ENCODE results near the gene SPOCD1.

Gene SPOCD1

DNA sequence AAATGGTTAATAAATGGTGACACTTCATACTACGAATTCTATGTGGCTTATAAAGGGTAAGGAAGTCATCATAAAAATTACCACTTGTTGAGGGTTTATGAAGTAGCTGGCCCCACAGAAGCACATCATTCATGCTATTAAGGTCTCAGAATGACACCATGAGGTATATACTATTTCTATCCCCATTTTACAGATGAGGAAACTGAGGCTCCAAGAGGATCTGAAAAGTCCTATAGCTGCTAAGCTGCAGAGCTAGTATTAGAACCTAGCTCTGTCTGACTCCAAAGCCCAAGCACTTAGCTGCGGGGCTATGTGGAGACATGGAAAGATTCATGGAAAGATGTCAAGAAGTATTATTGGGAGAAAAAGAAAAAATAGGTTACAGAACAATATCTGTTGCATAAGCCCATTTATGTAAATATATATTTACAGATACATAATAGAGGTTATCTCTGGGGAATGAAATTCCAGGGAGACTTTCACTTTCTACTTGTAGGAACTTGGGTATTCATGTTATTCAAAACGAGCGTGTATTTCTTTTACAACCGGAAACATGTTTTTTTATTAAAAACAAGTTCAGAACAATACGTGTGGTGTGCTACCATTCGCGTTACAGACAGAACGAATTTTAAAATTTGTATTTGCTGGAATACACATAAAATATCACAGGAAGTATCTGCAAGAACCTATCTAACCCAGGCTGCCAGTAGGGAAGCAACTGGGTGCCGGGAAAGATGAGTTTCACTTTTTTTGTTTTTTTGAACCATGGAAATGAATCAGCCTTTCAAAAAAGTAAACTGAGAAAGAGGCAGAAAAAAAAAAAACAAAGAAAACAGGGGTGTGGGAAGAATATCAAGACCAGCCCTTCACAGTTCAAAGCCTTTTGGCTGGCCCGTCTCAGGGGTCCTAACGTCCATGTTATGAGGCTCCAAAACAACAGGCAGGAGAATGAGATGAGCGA is 13.4 kb downstream of the SPOCD1 start:
- DNase-seq (ENCODE audit: extremely low spot score, insufficient read length, low read depth): no peak
- FAIRE-seq: no peak

DNA sequence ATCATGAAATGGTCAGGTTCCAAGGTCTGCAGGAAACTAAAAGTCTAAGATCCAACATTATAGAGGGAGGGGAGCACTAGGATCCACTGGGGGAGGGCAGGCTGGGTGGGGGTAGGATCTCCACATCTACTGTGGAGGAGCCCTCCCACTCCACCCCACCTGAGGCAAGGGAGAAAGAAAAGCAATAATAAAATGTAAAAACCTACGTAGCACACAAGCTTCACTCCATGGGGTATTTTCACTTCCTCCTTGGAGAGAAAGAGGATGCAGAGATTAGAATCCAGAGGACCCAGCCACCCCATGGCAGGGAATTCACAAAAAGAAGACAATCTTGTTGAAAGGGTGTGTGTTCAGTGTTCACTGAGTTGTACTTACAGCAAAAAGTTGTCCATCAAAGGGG is 14.4 kb downstream of the SPOCD1 start:
- DNase-seq (ENCODE audit: extremely low spot score, insufficient read length, low read depth) (no peak), FAIRE-seq (no peak)

DNA sequence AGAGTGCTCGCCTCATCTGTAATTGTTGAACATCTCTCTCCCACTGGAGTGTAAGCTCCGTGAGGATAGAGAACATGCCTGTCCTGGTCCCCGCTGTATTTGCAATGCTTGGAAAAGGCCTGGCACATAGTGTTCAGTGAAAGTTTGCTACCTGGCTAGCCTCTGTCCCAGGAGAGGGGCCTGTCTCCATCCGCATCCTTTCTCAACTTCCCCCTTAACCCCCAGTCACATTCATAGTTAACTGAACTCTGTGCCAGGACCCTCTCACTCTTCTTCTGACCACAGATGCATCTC is 15.2 kb downstream of the SPOCD1 start:
- FAIRE-seq (no peak), DNase-seq (ENCODE audit: extremely low spot score, insufficient read length, low read depth) (no peak)

DNA sequence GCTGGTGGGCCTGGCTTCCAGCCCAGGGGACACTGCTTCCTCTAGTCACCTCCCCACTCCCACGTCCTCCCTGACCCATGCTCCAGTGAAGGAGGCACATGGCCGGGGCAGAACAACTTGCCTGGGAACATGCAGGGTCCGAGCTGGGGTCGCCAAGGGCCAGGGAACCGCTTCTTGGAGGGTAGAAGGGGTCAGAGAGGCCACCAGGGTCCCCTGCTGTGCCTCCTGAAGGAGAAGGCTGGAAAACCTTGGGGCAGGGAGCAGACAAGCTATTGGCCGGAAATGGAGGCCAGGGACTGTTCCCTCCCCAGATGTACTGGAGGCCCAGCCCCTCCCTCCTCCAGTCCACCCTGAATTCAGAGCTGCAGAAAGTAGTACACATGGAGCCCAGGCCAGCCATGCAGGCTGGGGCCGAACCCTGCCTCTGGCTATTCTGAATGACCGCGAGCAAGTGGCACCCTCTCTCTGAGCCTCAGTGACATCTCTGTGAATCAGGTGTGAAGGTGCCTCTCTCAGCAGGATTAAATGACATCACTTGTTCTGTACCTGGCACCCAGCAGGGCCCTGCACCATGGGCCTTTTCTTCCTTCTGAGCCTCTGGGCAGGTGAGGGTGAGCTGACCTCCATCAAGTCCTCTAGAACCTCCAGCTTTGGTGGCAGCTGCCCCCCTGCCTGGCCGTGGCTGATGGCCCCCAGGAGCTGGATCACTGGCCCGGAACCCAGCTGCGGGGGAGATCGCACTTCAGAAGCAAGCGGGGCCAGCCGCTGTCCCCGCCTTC is 15.7 kb downstream of the SPOCD1 start:
- FAIRE-seq (no peak), DNase-seq (ENCODE audit: extremely low spot score, insufficient read length, low read depth) (no peak)

DNA sequence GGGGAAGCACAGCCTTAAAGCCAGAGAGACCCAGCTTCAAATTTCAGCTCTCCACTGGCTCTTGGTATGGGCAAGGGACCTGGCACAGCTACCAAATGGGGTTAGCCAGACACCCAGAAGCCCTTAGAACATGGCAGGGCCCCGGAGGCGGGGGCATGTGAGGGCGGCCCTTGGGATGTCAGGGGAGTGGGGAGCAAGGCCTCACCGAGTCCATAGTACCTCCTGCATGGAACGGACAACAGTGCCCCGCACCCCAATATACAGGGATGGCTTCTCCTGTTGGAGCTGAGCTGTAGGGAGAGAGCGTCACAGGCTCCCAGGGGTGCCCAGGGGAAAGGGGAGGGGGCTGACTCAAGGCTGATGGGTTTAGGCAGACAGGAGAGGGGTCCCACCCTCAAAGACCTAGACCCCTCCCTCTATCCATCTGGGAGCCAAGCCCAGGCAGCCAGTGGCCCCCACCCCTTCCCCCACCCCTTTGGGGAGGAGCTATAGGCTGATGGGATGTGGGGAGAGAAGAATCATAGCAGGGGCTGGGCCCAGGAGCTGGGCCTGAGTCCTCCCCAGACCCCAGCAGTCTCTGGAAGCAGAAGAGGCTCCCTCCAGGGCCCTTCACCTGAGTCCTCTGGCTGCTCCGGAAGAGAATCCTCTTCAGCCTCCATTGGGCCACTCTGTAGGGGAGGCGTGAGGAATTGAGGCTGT is 16.5 kb downstream of the SPOCD1 start:
- DNase-seq (ENCODE audit: extremely low spot score, insufficient read length, low read depth): no peak
- FAIRE-seq: no peak

DNA sequence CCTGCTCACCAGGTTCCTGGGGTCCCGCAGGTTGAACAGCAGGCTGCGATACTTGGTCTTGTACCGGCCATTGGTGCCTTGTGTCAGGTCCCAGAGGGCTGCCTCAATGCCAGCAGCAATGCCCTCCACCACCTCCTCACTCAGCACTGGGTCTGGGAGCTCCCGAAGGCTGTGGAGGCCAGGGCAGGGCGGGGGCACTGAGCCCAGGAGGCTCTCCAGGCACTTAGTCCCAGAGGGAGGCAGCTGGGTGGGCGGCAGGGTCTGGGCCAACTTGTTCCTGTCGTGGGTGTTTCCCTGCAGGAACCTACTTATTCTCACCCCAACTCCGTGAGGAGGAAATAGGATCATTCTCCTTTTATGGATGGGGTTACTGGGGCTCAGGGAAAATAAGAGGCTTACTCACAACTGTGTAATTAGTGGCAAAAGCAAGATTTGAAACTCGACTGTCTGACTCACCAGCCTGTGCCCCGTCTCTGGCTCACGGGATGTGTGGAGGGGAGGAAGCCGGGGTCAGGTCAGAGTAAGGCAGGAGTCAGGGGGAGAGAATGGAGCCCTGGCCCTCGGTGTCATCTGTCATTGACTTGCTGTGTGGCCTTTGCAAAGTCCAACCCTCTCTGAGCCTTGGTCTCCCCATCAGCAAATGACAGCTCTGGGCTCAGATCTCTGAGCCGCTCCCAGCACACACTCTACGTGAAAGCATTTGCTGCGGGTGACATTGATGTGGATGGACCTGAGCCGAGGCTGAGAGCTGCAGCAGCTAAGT is 17.2 kb downstream of the SPOCD1 start:
- no peak for FAIRE-seq
- no peak for DNase-seq (ENCODE audit: extremely low spot score, insufficient read length, low read depth)

DNA sequence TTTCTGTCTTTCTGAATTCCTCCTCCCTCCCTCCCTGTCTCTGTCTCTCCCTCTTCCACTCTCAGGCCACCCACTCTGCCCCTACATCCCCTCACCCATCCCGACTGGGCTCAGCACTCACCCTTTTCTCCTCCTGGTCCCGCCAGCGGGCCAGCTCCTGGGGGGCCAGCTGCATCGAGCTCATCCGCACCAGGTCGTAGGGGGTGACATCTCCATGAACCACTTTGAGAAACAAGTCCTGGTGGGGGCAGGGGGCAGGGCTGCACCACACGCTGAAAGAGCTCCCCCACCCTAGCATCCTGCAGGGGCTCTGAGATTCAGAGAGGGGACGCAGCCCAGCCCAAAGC is 17.8 kb downstream of the SPOCD1 start:
- no peak for DNase-seq (ENCODE audit: extremely low spot score, insufficient read length, low read depth)
- FAIRE-seq: no peak

DNA sequence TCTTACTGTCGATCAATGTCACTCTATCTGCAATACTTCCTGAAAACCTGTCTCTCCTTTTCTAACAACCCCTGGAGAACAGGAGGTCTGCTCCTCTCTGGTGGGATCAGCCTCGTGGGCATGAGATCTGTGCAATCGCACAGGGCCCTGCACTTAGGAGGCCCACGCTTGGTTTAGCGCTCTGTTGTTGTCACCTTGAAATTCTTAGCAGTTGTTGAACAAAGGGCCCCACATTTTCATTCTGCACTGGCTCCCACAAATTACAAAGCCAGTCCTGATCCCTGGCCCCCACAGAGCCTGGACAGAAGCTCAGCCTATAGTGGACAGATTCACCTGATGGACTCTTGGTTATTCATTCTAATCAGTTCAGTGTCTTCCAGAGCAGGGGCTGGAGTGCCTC is 18.6 kb downstream of the SPOCD1 start:
- FAIRE-seq: no peak
- DNase-seq (ENCODE audit: extremely low spot score, insufficient read length, low read depth): no peak

DNA sequence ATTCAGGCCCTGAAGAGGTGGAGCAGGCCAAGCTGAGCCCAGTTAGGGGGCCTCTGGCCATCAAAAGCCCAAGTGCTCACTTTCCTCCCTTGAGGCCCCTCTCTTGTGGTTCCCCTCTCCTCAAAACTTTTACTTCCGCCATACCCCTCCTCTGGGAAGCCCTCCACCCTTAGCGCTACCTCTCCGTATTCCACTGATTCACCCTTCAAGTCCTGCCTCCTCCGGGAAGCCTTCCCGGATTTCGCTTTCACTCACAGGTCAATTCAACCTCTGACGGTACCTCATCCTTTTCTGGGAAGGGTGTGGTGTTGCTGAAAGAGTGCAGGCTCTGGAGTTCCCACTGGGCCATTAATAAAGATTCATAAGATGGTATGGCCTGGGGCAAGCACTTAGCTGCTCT is 19.1 kb downstream of the SPOCD1 start:
- DNase-seq (ENCODE audit: extremely low spot score, insufficient read length, low read depth): no peak
- FAIRE-seq: no peak

DNA sequence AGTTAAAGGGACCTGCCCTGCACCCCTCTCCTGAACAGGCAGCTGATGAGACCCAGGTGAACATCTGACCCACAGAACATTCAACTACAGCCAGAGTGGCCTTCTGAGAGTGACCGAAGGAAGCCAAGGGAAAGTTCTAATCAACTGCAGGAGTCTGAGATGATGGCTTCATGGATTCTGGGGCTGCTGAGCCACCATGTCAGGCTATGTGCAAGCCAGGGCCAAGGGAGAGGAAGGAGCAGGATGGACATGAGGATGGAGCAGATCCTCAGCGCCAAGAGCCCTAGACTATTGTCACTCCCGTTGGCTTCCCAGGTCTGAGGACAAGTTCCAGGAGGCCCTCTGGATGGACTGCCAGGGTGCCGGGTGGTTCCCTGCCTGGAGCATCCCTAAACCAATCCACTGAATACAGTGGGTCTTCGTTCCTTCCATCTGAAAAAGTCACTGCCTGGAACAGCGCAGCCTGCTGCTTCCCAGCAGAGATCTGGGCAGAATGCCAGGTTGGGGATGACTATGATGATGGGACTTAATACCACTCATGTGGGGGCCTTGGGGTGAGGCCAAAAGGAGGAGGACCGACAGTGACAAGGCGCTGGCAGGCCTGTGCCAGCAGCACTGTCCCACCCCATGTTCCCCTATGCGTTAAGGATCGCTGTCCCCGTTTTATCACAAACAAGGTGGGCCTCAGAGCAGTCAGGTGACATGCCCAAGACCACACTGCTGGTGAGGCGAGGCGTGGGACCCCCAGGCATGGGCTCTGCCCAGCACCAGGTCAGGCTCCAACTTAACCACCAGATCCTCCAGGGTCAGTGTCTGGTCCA is 19.8 kb downstream of the SPOCD1 start:
- DNase-seq (ENCODE audit: extremely low spot score, insufficient read length, low read depth): no peak
- no peak for FAIRE-seq

DNA sequence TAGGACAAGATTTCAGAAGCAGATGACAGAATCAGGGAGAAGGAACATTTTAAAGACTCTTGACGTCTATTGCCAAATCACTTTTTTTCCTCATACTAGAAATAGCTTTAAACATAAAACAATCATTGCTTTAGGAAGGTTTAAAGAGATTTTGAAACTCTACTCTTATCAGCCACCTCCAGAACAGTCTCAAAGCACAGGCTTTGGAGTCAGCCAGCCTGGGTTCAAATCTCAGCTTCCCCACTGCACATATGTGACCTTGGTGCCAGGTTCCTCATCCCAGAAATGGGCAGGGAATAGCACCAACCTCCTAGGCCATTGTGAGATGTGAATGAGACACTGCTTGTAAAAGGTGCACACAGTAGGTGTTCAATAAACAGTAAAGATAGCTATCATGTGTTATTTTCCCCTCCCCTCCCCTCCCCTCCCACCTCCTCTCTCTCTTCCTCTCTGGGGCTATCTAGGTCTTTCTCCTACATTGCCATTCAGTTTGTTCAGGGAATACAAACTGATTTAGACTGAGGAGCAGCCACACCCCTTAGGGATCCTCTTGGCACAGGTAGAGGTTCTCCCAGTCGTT is 20.6 kb downstream of the SPOCD1 start:
- no peak for DNase-seq (ENCODE audit: extremely low spot score, insufficient read length, low read depth)
- FAIRE-seq: no peak

DNA sequence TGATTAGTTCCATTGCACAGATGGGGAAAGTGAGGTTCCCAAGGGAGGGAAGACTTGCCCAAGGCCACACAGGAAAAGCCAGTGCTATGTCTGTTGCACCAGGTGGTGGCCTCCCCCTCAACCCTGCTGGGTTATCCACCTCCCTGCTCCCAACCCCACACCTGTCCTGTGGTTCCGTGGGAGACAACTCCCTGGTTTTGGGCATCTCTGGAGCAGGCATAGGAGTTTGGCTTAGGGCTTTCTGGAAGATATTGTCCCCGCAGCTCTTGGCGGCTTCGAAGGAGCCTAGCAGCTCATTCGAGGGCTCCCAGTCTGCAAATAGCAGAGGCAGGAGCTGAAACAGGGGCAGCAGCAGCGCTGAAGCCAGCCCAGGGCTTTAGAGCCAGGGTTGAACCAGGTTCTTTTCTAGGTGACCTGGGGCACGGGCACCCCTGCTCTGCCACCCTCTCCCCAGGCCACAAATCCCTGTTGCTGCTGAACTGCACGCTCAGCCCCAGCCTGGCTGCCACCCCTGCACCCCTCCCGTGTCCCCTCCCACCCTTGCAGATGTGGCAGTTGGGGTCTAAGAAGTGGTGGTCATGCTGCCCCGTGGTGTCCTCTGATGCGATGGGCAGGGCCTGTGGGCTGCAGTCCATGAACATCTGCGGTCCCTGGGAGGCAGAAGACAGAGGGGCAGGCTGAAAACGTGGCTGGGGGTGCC is 22.1 kb downstream of the SPOCD1 start:
- DNase-seq (ENCODE audit: extremely low spot score, insufficient read length, low read depth) (no peak), FAIRE-seq (no peak)

DNA sequence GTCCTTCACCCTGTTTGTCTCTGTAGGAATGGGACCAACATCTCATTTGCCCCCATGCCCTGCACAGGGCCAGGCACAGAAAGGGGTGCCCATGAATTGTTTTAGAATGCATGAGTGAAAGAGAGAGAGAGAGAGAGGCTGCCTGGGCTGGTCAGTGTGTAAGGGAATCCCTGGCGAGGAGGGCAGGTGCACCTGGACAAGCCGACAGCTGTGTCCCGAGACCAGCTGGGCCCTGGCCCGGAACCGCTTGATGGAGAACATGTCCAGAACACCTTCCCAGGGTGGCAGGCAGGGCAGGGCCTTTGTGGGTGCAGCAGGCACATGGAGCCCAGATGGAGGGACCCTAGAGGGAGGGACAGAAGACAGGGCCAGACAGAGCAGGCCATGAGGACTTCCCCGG is 22.7 kb downstream of the SPOCD1 start:
- FAIRE-seq (no peak), DNase-seq (ENCODE audit: extremely low spot score, insufficient read length, low read depth) (no peak)

DNA sequence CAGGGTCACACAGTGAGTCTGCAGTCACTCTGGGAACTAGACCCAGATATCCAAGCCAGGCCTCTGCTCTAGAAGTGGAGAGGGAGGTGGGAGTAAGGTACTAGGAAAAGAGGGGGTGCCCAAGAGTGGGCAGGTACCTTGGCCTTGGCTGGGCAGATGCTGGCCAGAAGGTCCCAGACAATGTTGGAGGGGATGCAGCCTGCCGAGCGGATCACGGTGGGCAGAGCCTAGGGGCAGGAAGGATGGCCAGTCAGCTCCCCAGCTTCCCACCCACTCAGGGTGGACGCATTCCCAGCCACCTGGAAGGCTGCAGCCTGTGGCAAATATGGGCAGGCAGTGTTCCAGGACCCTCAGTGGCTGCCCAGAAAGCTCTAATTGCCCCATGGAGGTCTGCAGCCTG is 23.3 kb downstream of the SPOCD1 start:
- FAIRE-seq: no peak
- no peak for DNase-seq (ENCODE audit: extremely low spot score, insufficient read length, low read depth)

DNA sequence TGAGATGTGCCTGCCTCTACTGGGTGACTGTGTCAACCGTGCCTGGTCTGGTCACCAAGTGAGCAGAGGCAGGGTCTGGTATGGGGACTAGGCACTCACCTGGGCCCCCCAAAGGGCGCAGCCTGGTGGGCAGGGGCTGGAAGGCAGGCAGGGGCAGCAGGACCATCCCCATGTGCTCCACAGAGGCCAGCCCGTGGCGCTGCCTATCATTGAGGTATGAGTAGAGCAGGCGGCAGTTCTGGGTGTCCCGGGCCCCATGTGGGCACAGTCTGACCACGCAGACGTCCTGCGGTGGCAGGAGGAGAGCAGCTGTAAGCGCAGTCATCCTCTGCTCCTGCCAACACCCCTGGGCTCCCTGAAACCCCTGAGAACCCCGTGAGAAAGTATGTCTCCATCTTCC is 23.7 kb downstream of the SPOCD1 start:
- no peak for DNase-seq (ENCODE audit: extremely low spot score, insufficient read length, low read depth)
- no peak for FAIRE-seq

DNA sequence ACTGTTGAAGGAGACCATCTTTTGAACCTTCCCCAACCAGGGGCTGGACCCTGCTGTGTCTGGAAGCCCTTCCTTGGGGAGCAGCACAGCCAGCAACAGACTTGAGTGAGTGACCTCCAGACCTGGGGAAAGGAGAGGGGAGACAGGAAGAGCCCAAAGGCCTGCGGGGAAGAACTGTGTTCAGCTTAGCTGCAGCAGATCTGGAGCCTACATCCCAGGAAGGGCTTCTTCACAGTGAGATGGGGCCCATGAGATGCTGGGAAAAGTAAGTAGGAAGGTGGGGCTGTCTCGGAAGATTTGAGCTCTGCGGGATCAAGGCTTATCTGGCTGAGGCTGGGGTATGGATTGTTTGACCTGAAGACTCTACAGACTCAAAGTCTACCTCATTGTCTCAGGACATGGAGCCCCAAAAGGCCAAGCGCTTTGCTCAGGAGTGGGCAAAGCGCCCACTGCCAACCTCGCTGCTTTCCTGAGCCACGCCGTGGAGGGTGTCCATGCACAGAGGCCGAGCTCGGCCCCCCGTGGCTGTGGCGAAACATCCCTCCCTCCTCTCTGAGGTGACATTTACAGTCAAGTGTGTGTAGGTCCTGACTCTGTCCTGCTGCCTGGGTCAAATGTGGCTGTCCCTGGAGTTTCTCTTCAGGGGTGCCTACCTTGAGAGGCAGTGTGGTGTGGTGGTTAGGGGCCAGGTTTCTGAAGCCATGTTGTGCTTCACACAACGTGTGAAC is 24.5 kb downstream of the SPOCD1 start:
- FAIRE-seq (no peak), DNase-seq (ENCODE audit: extremely low spot score, insufficient read length, low read depth) (no peak)

DNA sequence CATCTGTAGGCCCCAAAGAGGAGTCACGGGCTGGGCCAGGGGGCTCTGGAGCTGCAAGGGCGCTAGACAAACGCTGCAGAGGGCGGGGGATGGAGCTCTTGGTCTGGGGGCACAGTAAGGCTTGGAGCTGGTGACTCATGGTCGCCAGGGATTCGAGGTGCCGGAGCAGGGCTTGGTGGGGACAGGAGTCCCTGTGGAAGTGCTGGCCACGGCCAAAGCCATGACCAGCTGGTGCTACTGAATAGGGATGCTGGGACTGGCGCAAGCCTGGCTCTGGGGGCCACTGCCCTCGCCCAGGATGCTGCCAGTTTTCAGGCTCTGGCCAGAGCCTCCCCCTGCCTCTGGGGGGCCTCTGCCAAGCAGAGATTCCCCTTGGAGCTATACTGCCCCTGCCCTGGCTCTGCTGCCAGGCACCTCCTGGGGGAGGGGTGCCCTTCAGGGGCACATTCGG is 25.2 kb downstream of the SPOCD1 start:
- FAIRE-seq: no peak
- no peak for DNase-seq (ENCODE audit: extremely low spot score, insufficient read length, low read depth)

DNA sequence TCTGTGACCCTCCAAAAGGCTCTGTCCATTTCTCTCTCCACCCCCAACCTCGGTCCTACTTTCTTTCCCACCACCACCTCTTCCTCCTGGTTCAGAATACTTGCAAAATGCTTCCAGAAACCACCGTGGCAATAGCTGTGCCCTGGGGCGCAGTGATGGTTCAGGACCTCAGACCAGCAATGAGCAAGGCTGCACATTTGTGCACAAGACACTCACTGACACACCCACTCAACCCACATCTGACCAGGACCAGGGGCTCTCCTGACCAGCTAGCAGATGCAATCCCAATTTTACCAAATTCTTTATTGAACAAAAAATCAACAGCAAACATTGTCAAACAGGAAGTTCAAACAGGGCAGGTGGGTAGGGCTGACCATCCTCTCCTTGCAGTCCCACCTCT is 25.7 kb downstream of the SPOCD1 start:
- FAIRE-seq: no peak

More for the DNA sequence above, 25.7 kb downstream of the SPOCD1 start:
- DNase-seq (ENCODE audit: extremely low spot score, insufficient read length, low read depth): no peak

All from GM18507 (cell line).